Endothelial cell of umbilical vein (primary cell): ENCODE data around the gene GRIK1. TPM values are rescaled to one million over a fixed set of nuclear protein-coding genes. Genes with fewer than 3 reads are reported as not detected.

ENCODE experiments used
- BruUV-seq: library from RNA; stranded (reverse); fragments of 400-500 nt; replicated peaks from 2 replicates; lab custom pipeline; 2021; lab: Mats Ljungman, UMichigan
- CTCF ChIA-PET: fragments of 300-600, 350-600 bp; sonication (Branson Sonifier 250); formaldehyde crosslinking; loops from one replicate; lab custom pipeline; 2021; ENCODE audit warnings: antibody characterized with exemption, inconsistent platforms; lab: Charles Lee
- POLR2A ChIA-PET: fragments of 300-600, 350-600 bp; sonication (Branson Sonifier 250); formaldehyde crosslinking; loops from one replicate; lab custom pipeline; 2021; ENCODE audit warnings: antibody characterized with exemption, inconsistent platforms; lab: Charles Lee
- DNase-seq: peaks from one replicate; pipeline ENCODE4 v3.0.0-alpha.2; 2011; ENCODE audit warnings: low read depth, low spot score
- FAIRE-seq: peaks from 2 replicates; lab custom pipeline; 2011; peaks lifted over from hg19 to GRCh38; lab: Jason Lieb, UNC
- H2AFZ ChIP-seq: 2 replicates; pipeline ENCODE4 v1.6.0; 2012; ENCODE audit warnings: low read depth, low read length, control low read depth, inconsistent platforms
- H3K27ac ChIP-seq: 2 replicates; pipeline ENCODE4 v1.5.1; 2011; ENCODE audit warnings: low read depth, mild to moderate bottlenecking, control low read depth, low read length, moderate library complexity; ENCODE audit not compliant: insufficient read depth
- H3K27me3 ChIP-seq, 2 experiments: 2 replicates each; pipeline versions ENCODE4 v1.6.0 to v1.6.1; 2011; ENCODE audit warnings: low read length in 2 of 2, mixed read lengths in 1 of 2; ENCODE audit not compliant: control insufficient read depth in 2 of 2, insufficient read depth in 2 of 2
- H3K36me3 ChIP-seq, 2 experiments: 2 replicates in 1 of 2; 3 replicates in 1 of 2; pipeline ENCODE4 v1.5.1; 2011; ENCODE audit warnings: low read length in 2 of 2, mild to moderate bottlenecking in 1 of 2, moderate library complexity in 1 of 2; ENCODE audit not compliant: control insufficient read depth in 2 of 2, insufficient read depth in 2 of 2; ENCODE audit errors: extremely low read depth in 1 of 2
- H3K4me1 ChIP-seq: 3 replicates; pipeline ENCODE4 v1.5.1; 2011; ENCODE audit warnings: mild to moderate bottlenecking, low read length; ENCODE audit not compliant: control insufficient read depth, insufficient read depth; ENCODE audit errors: extremely low read depth
- H3K4me2 ChIP-seq: 2 replicates; pipeline ENCODE4 v1.6.1; 2011; ENCODE audit warnings: low read length, control low read depth, mixed read lengths; ENCODE audit not compliant: insufficient read depth
- H3K4me3 ChIP-seq, 3 experiments: fragments of 200-600 bp in 1 of 3; sonication (generic), shearing (Covaris generic) in 1 of 3; replicated peaks in 1 of 3; 2 replicates each; pipeline ENCODE4 v1.5.1; 2011 to 2016; ENCODE audit warnings: control low read depth in 3 of 3, low read length in 3 of 3, mild to moderate bottlenecking in 2 of 3, inconsistent platforms in 1 of 3, low read depth in 1 of 3, moderate library complexity in 1 of 3; ENCODE audit not compliant: insufficient read depth in 1 of 3
- H3K79me2 ChIP-seq: 2 replicates; pipeline ENCODE4 v1.6.0; 2012; ENCODE audit warnings: low read length, inconsistent platforms; ENCODE audit not compliant: control insufficient read depth, insufficient read depth
- H3K9ac ChIP-seq: replicated peaks from 2 replicates; pipeline ENCODE3; 2011; ENCODE audit warnings: low read length, control low read depth; ENCODE audit not compliant: insufficient read depth; ENCODE audit errors: extremely low read depth
- H3K9me1 ChIP-seq: replicated peaks from 3 replicates; pipeline ENCODE4 v1.6.0; 2011; ENCODE audit warnings: mild to moderate bottlenecking, low read length; ENCODE audit not compliant: control insufficient read depth, insufficient read depth; ENCODE audit errors: extremely low read depth
- H3K9me3 ChIP-seq: replicated peaks from 2 replicates; pipeline ENCODE4 v1.5.1; 2012; ENCODE audit warnings: low read length, inconsistent platforms; ENCODE audit not compliant: control insufficient read depth, insufficient read depth
- H4K20me1 ChIP-seq: replicated peaks from 2 replicates; pipeline ENCODE3; 2011; ENCODE audit warnings: mild to moderate bottlenecking, low read length; ENCODE audit not compliant: control insufficient read depth, insufficient read depth; ENCODE audit errors: extremely low read depth
- EZH2 ChIP-seq: IDR thresholded peaks from 2 replicates; pipeline ENCODE4 v1.6.1; 2012; ENCODE audit warnings: borderline replicate concordance, low read depth, mild to moderate bottlenecking, moderate library complexity, low read length, inconsistent platforms; ENCODE audit not compliant: severe bottlenecking
- FOS ChIP-seq: IDR thresholded peaks from 2 replicates; pipeline ENCODE4 v1.6.1; 2011; ENCODE audit warnings: mild to moderate bottlenecking, low read length, moderate library complexity, borderline replicate concordance; ENCODE audit not compliant: insufficient read depth
- GATA2 ChIP-seq: IDR thresholded peaks from 2 replicates; pipeline ENCODE4 v1.7.0; 2011; ENCODE audit warnings: low read depth, mild to moderate bottlenecking, moderate library complexity, mixed read lengths, low read length; ENCODE audit not compliant: insufficient read length, insufficient read depth
- JUN ChIP-seq: IDR thresholded peaks from 2 replicates; pipeline ENCODE4 v1.6.1; 2011; ENCODE audit warnings: borderline replicate concordance, low read depth; ENCODE audit not compliant: insufficient read length, insufficient read depth
- MYC ChIP-seq: IDR thresholded peaks from one replicate; pipeline ENCODE4 v1.6.1; 2011; ENCODE audit warnings: mild to moderate bottlenecking, low read depth, low read length
- POLR2A ChIP-seq: IDR thresholded peaks from 2 replicates; pipeline ENCODE4 v1.6.1; 2012; ENCODE audit warnings: low read depth, mild to moderate bottlenecking, control low read depth, low read length
- POLR2AphosphoS5 ChIP-seq: IDR thresholded peaks from 2 replicates; pipeline ENCODE4 v1.6.1; 2012; ENCODE audit warnings: low read depth, mild to moderate bottlenecking, control low read depth, low read length, moderate library complexity; ENCODE audit not compliant: insufficient read depth
- dilution Hi-C: fragments of 300-500 bp; cut with MboI; formaldehyde crosslinking; loops from one replicate; pipeline ENCODE4 v1.15.0; 2019; ENCODE audit warnings: low sequenced_read_pairs; ENCODE audit not compliant: extremely low pct_ligation_motif_present
- intact Hi-C: fragments of 100-400 bp; cut with micrococcal nuclease; formaldehyde crosslinking; loops from one replicate; pipeline ENCODE4 v1.10.0; 2022
- polyA plus RNA-seq, 4 experiments: library from polyadenylated mRNA; depleted of rRNA in 3 of 4; stranded (reverse) in 3 of 4; unstranded in 1 of 4; fragments of >200 nt; gene quantifications; 2 replicates each; pipeline versions ENCODE4 v1.2.1 to v1.2.3, GENCODE V29; 2011 to 2012; ENCODE audit warnings: missing spikeins in 1 of 4
- total RNA-seq: library from RNA; stranded (reverse); gene quantifications from 2 replicates; pipeline ENCODE4 v1.2.3, GENCODE V29; 2021
- TF ChIP-seq, protein P1 (sequence below): IDR thresholded peaks from 2 replicates; pipeline ENCODE4 v1.6.1; 2011; ENCODE audit not compliant: insufficient read depth, insufficient read length
- TF ChIP-seq, protein P2 (sequence below), 2 donors: IDR thresholded peaks; 1 replicate in 1 of 2; 2 replicates in 1 of 2; pipeline ENCODE4 v1.5.1; 2011; ENCODE audit warnings: low read length in 2 of 2, mild to moderate bottlenecking in 2 of 2, moderate library complexity in 2 of 2, control low read depth in 1 of 2, inconsistent platforms in 1 of 2, low read depth in 1 of 2; ENCODE audit not compliant: insufficient read depth in 1 of 2; ENCODE audit errors: extremely low read depth in 1 of 2

GRIK1 gene
- total and polyA plus RNA-seq, 2 donors (not counting 3 experiments of a cell fraction or from before 2014, with no cell fraction given) = not detected

DNA sequence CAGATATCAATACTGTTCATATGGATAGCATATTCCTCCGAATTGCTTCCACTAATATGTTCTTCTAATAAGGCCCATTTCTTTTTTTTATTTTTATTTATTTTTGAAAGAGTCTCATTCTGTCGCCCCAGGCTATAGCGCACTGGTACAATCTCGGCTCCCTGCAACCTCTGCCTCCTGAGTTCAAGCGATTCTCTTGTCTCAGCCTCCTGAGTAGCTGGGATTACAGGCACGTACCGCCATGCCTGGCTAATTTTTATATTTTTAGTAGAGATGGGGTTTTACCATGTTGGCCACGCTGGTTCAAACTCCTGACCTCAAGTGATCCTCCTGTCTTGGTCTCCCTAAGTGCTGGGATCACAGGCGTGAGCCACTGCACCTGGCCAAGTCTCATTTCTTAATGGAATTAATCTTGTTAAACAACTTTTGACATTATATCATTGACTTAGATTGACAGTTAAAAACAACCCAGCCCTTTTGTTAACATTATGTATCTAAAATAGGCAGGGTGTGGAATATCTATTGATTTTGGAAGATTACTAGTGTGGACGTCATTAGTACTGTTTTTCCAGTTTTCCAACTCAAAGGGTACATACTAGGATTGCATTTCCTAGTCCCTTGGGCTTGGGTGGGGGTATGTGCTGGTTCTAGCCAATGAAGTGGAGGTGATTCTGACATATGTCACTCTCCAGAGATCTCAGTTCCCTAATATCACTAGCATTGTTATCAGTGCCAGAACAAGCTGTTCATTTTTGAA, 281.4 kb downstream of the GRIK1 start:
- H3K27me3 ChIP-seq = no peaks in the 10 kb centered on the region
- no peaks in the 10 kb centered on the region for H3K36me3 ChIP-seq
- no peak overlapping the region for H3K4me2 ChIP-seq
- intact Hi-C loops (no loop called here), dilution Hi-C loops (no loop called here)
- H4K20me1 ChIP-seq = no peaks in the 10 kb centered on the region
- DNase-seq (no peak), FAIRE-seq (no peak)
- no peak overlapping the region for H3K27ac ChIP-seq
- H3K4me3 ChIP-seq = no peak overlapping the region
- H2AFZ ChIP-seq = no peak overlapping the region
- H3K9me3 ChIP-seq = no peaks in the 10 kb centered on the region
- BruUV-seq = no TSS peak
- CTCF ChIA-PET = no interaction called here
- no peak overlapping the region for H3K9ac ChIP-seq
- POLR2A ChIA-PET = no interaction called here
- H3K9me1 ChIP-seq = no peaks in the 10 kb centered on the region
- no peaks in the 10 kb centered on the region for H3K79me2 ChIP-seq
- H3K4me1 ChIP-seq = peaks cover 15% of the 10 kb centered on the region
- TF ChIP-seq FOS = no peak
- no peak for TF ChIP-seq POLR2AphosphoS5
- TF ChIP-seq, protein P1, sequence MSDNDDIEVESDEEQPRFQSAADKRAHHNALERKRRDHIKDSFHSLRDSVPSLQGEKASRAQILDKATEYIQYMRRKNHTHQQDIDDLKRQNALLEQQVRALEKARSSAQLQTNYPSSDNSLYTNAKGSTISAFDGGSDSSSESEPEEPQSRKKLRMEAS = no peak

DNA sequence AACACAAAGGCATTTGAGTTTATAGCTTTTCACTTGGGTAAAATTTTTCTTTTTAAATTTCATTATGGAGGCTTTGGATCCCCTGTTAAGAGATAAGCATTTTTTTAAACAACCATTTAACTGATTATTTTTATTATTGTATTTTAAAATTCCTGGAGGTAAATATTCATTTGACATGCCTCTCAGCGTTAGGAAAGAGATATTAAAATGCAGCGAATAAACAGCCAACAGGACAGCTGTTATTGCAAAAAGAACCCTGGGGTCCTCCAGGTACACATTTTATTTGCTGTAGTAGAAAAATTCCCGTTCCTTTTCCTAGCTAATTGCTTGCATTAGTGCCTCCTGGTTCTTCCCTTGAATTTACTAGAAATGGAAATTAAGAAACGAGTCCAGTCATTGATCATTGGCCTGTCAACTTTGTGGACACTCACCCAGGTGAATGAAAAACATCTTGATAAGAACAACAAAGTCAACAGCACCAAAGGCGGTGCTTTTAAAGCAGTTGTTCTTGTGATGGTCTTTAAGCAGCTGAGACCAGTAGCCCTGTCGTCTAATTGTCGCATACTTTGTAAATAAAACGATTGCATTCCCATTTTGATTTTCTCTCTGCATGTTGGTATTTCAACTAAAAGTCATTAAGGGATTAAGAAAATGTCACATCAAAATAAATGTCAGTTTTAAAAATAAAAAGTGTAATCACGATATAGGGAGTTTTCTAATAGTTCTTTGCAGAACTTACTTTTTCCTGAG, 282.4 kb downstream of the GRIK1 start:
- peak overlapping the region; percentile 46 for H2AFZ ChIP-seq

More for the DNA sequence above, 282.4 kb downstream of the GRIK1 start:
- TF ChIP-seq POLR2AphosphoS5 (no peak), MYC (no peak), FOS (no peak), GATA2 (no peak), JUN (no peak), POLR2A (no peak), EZH2 (no peak)
- TF ChIP-seq, protein P2, sequence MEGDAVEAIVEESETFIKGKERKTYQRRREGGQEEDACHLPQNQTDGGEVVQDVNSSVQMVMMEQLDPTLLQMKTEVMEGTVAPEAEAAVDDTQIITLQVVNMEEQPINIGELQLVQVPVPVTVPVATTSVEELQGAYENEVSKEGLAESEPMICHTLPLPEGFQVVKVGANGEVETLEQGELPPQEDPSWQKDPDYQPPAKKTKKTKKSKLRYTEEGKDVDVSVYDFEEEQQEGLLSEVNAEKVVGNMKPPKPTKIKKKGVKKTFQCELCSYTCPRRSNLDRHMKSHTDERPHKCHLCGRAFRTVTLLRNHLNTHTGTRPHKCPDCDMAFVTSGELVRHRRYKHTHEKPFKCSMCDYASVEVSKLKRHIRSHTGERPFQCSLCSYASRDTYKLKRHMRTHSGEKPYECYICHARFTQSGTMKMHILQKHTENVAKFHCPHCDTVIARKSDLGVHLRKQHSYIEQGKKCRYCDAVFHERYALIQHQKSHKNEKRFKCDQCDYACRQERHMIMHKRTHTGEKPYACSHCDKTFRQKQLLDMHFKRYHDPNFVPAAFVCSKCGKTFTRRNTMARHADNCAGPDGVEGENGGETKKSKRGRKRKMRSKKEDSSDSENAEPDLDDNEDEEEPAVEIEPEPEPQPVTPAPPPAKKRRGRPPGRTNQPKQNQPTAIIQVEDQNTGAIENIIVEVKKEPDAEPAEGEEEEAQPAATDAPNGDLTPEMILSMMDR (IDR thresholded peaks at IDR 0.05; ENCODE audit: extremely low read depth in 1 of 2, insufficient read depth in 1 of 2, low read depth in 1 of 2, low read length in 2 of 2) = no peak
- TF ChIP-seq, protein P1 = no peak
- H3K36me3 ChIP-seq = no peaks in the 10 kb centered on the region
- H4K20me1 ChIP-seq = no peaks in the 10 kb centered on the region
- ChIA-PET POLR2A (no interaction called here), CTCF (interaction anchor here (0.6 kb wide), 1 partner anchor 10 kb away, joined by 3 read pairs; no protein-coding TSS in a partner anchor)
- dilution Hi-C loops = no loop called here
- intact Hi-C loops = no loop called here
- no peak for DNase-seq
- no peak overlapping the region for H3K4me3 ChIP-seq
- H3K9me3 ChIP-seq = no peaks in the 10 kb centered on the region
- H3K9me1 ChIP-seq = no peaks in the 10 kb centered on the region
- H3K27ac ChIP-seq = peak overlapping the region; percentile 91
- H3K79me2 ChIP-seq = no peaks in the 10 kb centered on the region
- no peak for FAIRE-seq
- H3K4me1 ChIP-seq = peaks cover 15% of the 10 kb centered on the region
- peak overlapping the region; percentile 84 for H3K4me2 ChIP-seq
- H3K9ac ChIP-seq = peak overlapping the region; percentile 72
- TSS peak; percentile 91 for BruUV-seq
- H3K27me3 ChIP-seq = no peaks in the 10 kb centered on the region
